Fibroblast of peridontal ligament (primary cell): ENCODE data around the gene LTBP1.

Experiments used
- DNase-seq: peaks from one replicate; pipeline ENCODE4 v3.0.0-alpha.2; 2010; ENCODE audit errors: extremely low read depth

Gene LTBP1

GRCh38 chr2:33110461-33110860 lies 163.7 kb downstream of the LTBP1 start:
- DNase-seq = no peak

GRCh38 chr2:33111002-33111446 lies 164.3 kb downstream of the LTBP1 start:
- peak; percentile 51 for DNase-seq

- no peak for DNase-seq
Observed at GRCh38 chr2:33115196-33115595, 168.4 kb downstream of the LTBP1 start.

- no peak for DNase-seq
Observed at GRCh38 chr2:33115728-33116127, 169.0 kb downstream of the LTBP1 start.

- no peak for DNase-seq
Observed at GRCh38 chr2:33116799-33117198, 170.0 kb downstream of the LTBP1 start.

- no peak for DNase-seq
Observed at GRCh38 chr2:33118651-33119050, 171.9 kb downstream of the LTBP1 start.

- DNase-seq = no peak
Observed at GRCh38 chr2:33121416-33121815, 174.7 kb downstream of the LTBP1 start.

- DNase-seq = no peak
Observed at GRCh38 chr2:33121925-33122324, 175.2 kb downstream of the LTBP1 start.

- no peak for DNase-seq
Observed at GRCh38 chr2:33122726-33123125, 176.0 kb downstream of the LTBP1 start.

GRCh38 chr2:33123216-33123615 lies 176.5 kb downstream of the LTBP1 start:
- DNase-seq = peak; percentile 51

GRCh38 chr2:33126552-33126951 lies 179.8 kb downstream of the LTBP1 start:
- no peak for DNase-seq

GRCh38 chr2:33126958-33127357 lies 180.2 kb downstream of the LTBP1 start:
- DNase-seq = peak; percentile 77

GRCh38 chr2:33129263-33130053 lies 182.7 kb downstream of the LTBP1 start:
- DNase-seq = no peak

GRCh38 chr2:33130054-33130447 lies 183.3 kb downstream of the LTBP1 start:
- no peak for DNase-seq

- DNase-seq = no peak
Observed at GRCh38 chr2:33130544-33130943, 183.8 kb downstream of the LTBP1 start.

- DNase-seq = no peak
Observed at GRCh38 chr2:33131111-33131510, 184.4 kb downstream of the LTBP1 start.

- DNase-seq = no peak
Observed at GRCh38 chr2:33131749-33132148, 185.0 kb downstream of the LTBP1 start.

- DNase-seq = peak; percentile 58
Observed at GRCh38 chr2:33133454-33133952, 186.8 kb downstream of the LTBP1 start.

- DNase-seq = peak; percentile 99
Observed at GRCh38 chr2:33134086-33134771, 187.5 kb downstream of the LTBP1 start.

GRCh38 chr2:33134791-33135560 lies 188.2 kb downstream of the LTBP1 start:
- DNase-seq = peak; percentile 60

- peak; percentile 56 for DNase-seq
Observed at GRCh38 chr2:33135645-33136044, 188.9 kb downstream of the LTBP1 start.

GRCh38 chr2:33136056-33136455 lies 189.3 kb downstream of the LTBP1 start:
- peak; percentile 46 for DNase-seq
